OCI-LY1 (cell line): Measurements from ENCODE around the gene PHF19.

ENCODE experiments used
- H2AFZ ChIP-seq: fragments of 200-600 bp; sonication (generic), shearing (Covaris generic); 2 replicates; pipeline ENCODE4 v1.6.0; 2014; ENCODE audit warnings: antibody characterized with exemption, mild to moderate bottlenecking, low read length
- H3F3A ChIP-seq: fragments of 200-600 bp; sonication (generic), shearing (Covaris generic); 2 replicates; pipeline ENCODE4 v1.6.0; 2014; ENCODE audit warnings: mild to moderate bottlenecking, antibody characterized with exemption, low read length, moderate library complexity; ENCODE audit not compliant: insufficient read depth
- H3K27ac ChIP-seq: fragments of 200-600 bp; sonication (generic); 2 replicates; pipeline ENCODE4 v1.5.1; 2014; ENCODE audit warnings: low read length, mixed run types, mild to moderate bottlenecking, low read depth; ENCODE audit not compliant: poor library complexity, severe bottlenecking
- H3K27me3 ChIP-seq: fragments of 200-600 bp; sonication (generic); 2 replicates; pipeline ENCODE4 v1.6.0; 2014; ENCODE audit warnings: antibody characterized with exemption, mild to moderate bottlenecking, low read length, moderate library complexity; ENCODE audit not compliant: insufficient read depth
- H3K36me3 ChIP-seq: fragments of 200-600 bp; sonication (generic); 2 replicates; pipeline ENCODE4 v1.6.1; 2014; ENCODE audit warnings: mild to moderate bottlenecking, antibody characterized with exemption, low read length, moderate library complexity, mixed read lengths; ENCODE audit not compliant: insufficient read depth
- H3K4me1 ChIP-seq: fragments of 200-600 bp; sonication (generic); 2 replicates; pipeline ENCODE4 v1.5.1; 2014; ENCODE audit warnings: mild to moderate bottlenecking, low read length, moderate library complexity; ENCODE audit not compliant: insufficient read depth, severe bottlenecking
- H3K4me2 ChIP-seq: fragments of 200-600 bp; sonication (generic), shearing (Covaris generic); 2 replicates; pipeline ENCODE4 v1.6.1; 2014; ENCODE audit warnings: low read length
- H3K4me3 ChIP-seq: fragments of 200-600 bp; sonication (generic); 2 replicates; pipeline ENCODE4 v1.5.1; 2014; ENCODE audit warnings: low read length, low read depth, mild to moderate bottlenecking, mixed read lengths; ENCODE audit not compliant: poor library complexity, severe bottlenecking
- H3K79me2 ChIP-seq: fragments of 200-600 bp; shearing (Covaris generic); 2 replicates; pipeline ENCODE4 v1.6.1; 2016; ENCODE audit warnings: mixed run types, low read length, mixed read lengths; ENCODE audit not compliant: insufficient read depth
- H3K9ac ChIP-seq: fragments of 200-600 bp; sonication (generic), shearing (Covaris generic); 2 replicates; pipeline ENCODE4 v1.6.1; 2014; ENCODE audit warnings: mild to moderate bottlenecking, low read length, mixed read lengths
- H3K9me2 ChIP-seq: fragments of 200-600 bp; sonication (generic), shearing (Covaris generic); 2 replicates; pipeline ENCODE4 v1.6.1; 2014; ENCODE audit warnings: low read depth, mild to moderate bottlenecking, low read length, mixed read lengths
- H3K9me3 ChIP-seq: fragments of 200-600 bp; shearing (Covaris generic); 2 replicates; pipeline ENCODE4 v1.6.1; 2014; ENCODE audit warnings: low read length, mixed read lengths
- H4K20me1 ChIP-seq: fragments of 200-600 bp; sonication (generic), shearing (Covaris generic); 2 replicates; pipeline ENCODE4 v1.6.0; 2016; ENCODE audit warnings: mild to moderate bottlenecking, low read length; ENCODE audit not compliant: insufficient read depth
- CTCF ChIP-seq: fragments of 200-600 bp; sonication (generic), shearing (Covaris generic); IDR thresholded peaks from 2 replicates; pipeline ENCODE4 v1.5.1; 2017; ENCODE audit warnings: mild to moderate bottlenecking, antibody characterized with exemption, low read length, moderate library complexity, mixed read lengths
- EZH2 ChIP-seq: fragments of 200-600 bp; sonication (generic), shearing (Covaris generic); IDR thresholded peaks from 2 replicates; pipeline ENCODE4 v1.8.0; 2017; ENCODE audit warnings: borderline replicate concordance, mixed run types, mild to moderate bottlenecking, antibody characterized with exemption, low read length, moderate library complexity, mixed read lengths

PHF19 gene

GRCh38 chr9:120899490-120900068 is 22.6 kb upstream of the PHF19 start:
- H3K27ac ChIP-seq = peak overlapping the region; percentile 44

GRCh38 chr9:120898396-120898795 is 21.4 kb upstream of the PHF19 start:
- Histone ChIP-seq H3K9me3 (no peaks in the 10 kb centered on the region), H3K27me3 (no peaks in the 10 kb centered on the region), H3F3A (peaks cover 9% of the 10 kb centered on the region), H3K4me3 (no peak overlapping the region), H3K36me3 (no peaks in the 10 kb centered on the region), H3K27ac (no peak overlapping the region), H2AFZ (no peak overlapping the region), H3K9me2 (no peaks in the 10 kb centered on the region), H3K79me2 (no peaks in the 10 kb centered on the region), H3K4me1 (peaks cover 57% of the 10 kb centered on the region), H3K4me2 (no peak overlapping the region), H4K20me1 (no peaks in the 10 kb centered on the region), H3K9ac (no peak overlapping the region)
- TF ChIP-seq CTCF = no peak
- TF ChIP-seq EZH2 = no peak

More at GRCh38 chr9:120899490-120900068, 22.6 kb upstream of the PHF19 start:
- Histone ChIP-seq H2AFZ (no peak overlapping the region), H3K4me2 (no peak overlapping the region), H3K9me2 (no peaks in the 10 kb centered on the region), H3K36me3 (no peaks in the 10 kb centered on the region), H3K27me3 (no peaks in the 10 kb centered on the region), H3K79me2 (no peaks in the 10 kb centered on the region), H3F3A (peaks cover 10% of the 10 kb centered on the region), H3K9ac (no peak overlapping the region), H3K4me1 (peaks cover 59% of the 10 kb centered on the region), H3K9me3 (no peaks in the 10 kb centered on the region), H3K4me3 (no peak overlapping the region), H4K20me1 (no peaks in the 10 kb centered on the region)
- TF ChIP-seq CTCF (no peak), EZH2 (no peak)

- Histone ChIP-seq H3K9me2 (no peaks in the 10 kb centered on the region), H3K36me3 (no peaks in the 10 kb centered on the region), H2AFZ (no peak overlapping the region), H3K4me2 (no peak overlapping the region), H3K4me3 (no peak overlapping the region), H3K27ac (peak overlapping the region; percentile 53), H3F3A (no peaks in the 10 kb centered on the region), H3K9ac (no peak overlapping the region), H3K79me2 (no peaks in the 10 kb centered on the region), H3K4me1 (peaks cover 57% of the 10 kb centered on the region), H4K20me1 (no peaks in the 10 kb centered on the region), H3K9me3 (no peaks in the 10 kb centered on the region), H3K27me3 (no peaks in the 10 kb centered on the region)
- TF ChIP-seq EZH2 (no peak), CTCF (no peak)
Measured at GRCh38 chr9:120895951-120896350, 19.0 kb upstream of the PHF19 start.
